GM12875 (cell line): ENCODE results near the gene STK38.

Experiments
- H3K4me3 ChIP-seq: one replicate; pipeline ENCODE4 v1.5.1; 2011; ENCODE audit warnings: low read depth, low read length, control low read depth
- TF ChIP-seq, protein P1 (sequence below): IDR thresholded peaks from 2 replicates; pipeline ENCODE4 v1.5.1; 2011; ENCODE audit warnings: low read depth, mild to moderate bottlenecking, control low read depth, inconsistent platforms, low read length, moderate library complexity, borderline replicate concordance; ENCODE audit not compliant: insufficient read depth

STK38 gene

DNA sequence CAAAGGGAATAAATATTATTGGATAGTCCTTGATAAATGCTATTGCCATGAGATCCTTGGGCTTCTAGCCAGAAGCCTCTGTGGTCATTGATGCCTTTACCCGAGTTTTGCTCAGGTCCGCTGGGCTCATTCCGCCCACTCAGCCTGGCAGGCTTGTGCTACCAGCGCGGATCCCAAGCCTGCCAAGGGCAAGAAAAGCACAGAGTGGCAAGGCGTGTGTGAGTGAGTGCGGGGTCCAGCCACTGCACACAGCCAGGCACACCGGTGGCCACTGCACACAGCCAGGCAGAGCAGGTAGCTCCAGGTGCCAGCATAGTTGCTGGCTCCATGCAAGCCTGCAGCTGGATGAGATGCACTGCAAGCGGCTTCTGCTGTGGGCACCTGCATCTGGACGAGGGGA, 38.7 kb downstream of the STK38 start:
- TF ChIP-seq, protein P1, sequence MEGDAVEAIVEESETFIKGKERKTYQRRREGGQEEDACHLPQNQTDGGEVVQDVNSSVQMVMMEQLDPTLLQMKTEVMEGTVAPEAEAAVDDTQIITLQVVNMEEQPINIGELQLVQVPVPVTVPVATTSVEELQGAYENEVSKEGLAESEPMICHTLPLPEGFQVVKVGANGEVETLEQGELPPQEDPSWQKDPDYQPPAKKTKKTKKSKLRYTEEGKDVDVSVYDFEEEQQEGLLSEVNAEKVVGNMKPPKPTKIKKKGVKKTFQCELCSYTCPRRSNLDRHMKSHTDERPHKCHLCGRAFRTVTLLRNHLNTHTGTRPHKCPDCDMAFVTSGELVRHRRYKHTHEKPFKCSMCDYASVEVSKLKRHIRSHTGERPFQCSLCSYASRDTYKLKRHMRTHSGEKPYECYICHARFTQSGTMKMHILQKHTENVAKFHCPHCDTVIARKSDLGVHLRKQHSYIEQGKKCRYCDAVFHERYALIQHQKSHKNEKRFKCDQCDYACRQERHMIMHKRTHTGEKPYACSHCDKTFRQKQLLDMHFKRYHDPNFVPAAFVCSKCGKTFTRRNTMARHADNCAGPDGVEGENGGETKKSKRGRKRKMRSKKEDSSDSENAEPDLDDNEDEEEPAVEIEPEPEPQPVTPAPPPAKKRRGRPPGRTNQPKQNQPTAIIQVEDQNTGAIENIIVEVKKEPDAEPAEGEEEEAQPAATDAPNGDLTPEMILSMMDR = no peak

DNA sequence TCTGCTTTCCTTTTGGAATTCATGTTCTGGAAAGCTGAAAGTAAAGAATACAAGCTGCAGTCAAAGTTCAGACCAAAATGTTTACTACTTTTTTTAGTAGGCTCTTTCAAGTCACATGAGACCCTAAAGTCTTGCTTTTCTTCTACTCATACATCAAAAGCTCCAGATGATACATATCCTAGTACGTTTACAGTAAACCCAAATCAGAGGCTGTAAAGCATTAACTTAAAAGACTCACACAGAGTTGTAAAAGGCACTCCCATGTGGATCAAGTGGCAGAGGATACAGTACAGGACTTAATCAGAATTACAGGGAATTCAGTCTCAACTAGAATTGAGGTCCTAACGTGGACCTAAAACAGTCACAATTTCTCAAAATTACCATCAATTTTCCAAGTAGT, 40.7 kb downstream of the STK38 start:
- TF ChIP-seq, protein P1 = no peak
- H3K4me3 ChIP-seq = no peak overlapping the region

More for the DNA sequence above, 38.7 kb downstream of the STK38 start:
- H3K4me3 ChIP-seq = no peak overlapping the region

DNA sequence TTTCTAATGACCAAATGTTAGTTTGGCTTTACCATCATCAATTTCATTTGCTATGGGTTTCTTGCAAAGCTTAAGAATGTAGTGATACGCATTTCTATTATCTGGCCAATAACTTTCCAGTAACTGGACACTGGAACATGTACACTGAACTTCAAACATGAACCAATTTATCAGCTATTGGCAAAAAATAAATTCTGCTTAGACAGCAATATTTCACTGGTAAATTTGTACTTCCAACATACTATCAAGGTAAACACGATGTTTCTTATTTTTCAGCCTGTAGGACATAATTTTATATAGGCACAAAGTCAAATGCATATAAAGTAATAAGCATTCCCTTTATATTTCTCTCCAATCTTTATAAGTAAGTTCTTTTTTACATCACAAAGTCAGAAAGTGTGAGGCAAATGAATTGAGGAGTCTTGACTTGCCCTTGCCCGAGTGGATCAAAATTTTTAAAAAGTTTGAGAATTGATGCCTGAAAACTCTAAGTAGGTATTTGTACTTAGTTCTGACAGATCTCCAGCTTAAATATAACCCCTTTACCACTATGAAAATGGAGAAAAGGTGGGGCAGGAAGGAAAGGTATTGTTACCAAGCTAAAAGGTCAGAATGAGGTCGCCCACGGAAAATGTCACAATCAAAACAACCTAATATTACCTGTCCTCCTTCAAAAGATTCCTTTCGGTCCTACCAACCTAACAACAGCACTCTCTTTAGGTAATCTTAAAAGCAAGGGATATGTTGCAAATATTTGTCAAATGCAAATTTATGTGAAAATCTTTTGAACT, 41.3 kb downstream of the STK38 start:
- TF ChIP-seq, protein P1 = no peak
- H3K4me3 ChIP-seq = no peak overlapping the region

DNA sequence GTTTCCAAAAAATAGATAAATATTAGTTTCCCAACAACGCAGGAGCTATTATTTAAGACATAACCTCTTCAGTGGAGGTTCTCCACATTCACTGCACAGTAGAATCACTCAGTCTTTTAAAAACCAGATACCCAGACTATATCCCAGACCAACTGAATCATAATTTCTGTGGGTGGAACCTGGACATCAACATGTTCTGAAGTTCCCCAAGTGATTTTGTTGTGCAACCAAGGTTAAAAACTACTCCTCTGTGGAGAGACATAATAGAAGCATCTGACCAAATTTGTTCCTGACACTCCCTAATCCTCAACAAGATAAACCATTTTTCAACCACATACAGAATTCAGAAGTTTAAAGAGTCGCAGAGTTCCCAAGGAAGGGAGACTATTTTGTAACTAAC, 42.3 kb downstream of the STK38 start:
- TF ChIP-seq, protein P1 = no peak
- no peak overlapping the region for H3K4me3 ChIP-seq

DNA sequence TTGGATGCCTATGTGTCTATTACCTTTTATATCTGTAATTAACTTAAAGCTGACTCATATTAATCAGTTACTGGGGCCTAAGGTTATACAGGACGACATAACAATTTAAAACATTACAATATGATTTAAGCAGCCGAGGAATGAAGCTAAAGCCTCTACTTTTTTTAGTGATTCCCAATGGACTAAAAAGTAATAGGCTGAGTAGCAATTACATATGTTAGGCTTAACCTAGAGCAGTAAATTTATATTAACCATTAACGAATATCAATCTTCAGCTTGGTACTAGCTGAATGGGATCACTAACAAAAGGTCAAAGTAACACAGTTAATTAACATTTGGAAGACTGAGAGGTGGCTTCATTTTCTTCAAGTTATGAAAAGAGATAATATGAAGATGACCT, 43.1 kb downstream of the STK38 start:
- TF ChIP-seq, protein P1 = no peak

DNA sequence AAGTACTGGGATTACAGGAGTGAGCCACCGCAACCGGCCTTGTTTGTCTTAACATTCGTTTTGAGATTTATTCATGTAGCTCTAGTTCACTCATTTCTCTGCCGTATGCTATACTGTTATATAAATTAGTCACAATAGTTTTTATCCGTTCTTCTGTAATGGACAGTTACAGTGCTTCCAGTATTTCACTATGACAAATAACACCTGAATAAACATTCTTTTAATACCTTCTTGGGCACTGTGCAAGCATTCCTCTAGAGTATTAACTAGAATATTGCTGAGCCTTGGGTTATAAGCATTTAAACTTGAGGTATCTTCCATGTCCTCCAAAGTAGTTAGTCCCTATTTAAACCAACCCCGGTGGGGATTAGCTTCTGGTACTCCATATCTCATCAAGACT, 45.6 kb downstream of the STK38 start:
- TF ChIP-seq, protein P1 = no peak
- no peak overlapping the region for H3K4me3 ChIP-seq

More for the DNA sequence above, 43.1 kb downstream of the STK38 start:
- H3K4me3 ChIP-seq = no peak overlapping the region

DNA sequence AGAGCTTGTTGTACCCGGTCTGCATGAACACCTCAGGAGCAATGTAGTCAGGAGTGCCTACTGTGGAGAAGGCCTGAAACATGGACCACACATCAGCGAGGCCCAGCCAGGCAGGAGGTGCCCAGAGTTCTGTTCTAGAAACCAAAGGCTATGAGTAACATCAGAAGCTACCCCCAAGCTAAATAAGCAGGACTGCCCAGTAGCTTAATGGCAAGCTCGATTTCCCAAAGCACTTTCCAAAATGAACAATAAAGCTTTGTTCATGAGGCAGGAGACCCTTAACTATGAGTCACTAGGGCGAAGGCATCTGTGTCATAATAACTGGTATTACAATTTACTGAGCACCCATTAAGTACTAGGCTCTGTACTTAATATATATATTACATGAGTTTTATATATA, 47.4 kb downstream of the STK38 start:
- TF ChIP-seq, protein P1 = no peak
- no peak overlapping the region for H3K4me3 ChIP-seq
